Muscle layer of colon (tissue), 2 donors: ENCODE measurements around the gene TPD52L2.
A peak's percentile ranks its signal among the peaks of the same experiment; 100 is the strongest.

Experiments used
- H3K27ac ChIP-seq: one replicate; pipeline ENCODE4 v1.7.0; 2013; ENCODE audit warnings: low read depth, mild to moderate bottlenecking, low read length, moderate library complexity
- H3K27me3 ChIP-seq, 2 donors: one replicate each; pipeline ENCODE4 v1.7.0; 2013; ENCODE audit warnings: low read length in 2 of 2, mild to moderate bottlenecking in 2 of 2; ENCODE audit not compliant: insufficient read depth in 2 of 2, control insufficient read depth in 1 of 2
- H3K36me3 ChIP-seq: one replicate; pipeline ENCODE4 v1.7.0; 2013; ENCODE audit warnings: mild to moderate bottlenecking, low read length; ENCODE audit not compliant: insufficient read depth
- H3K4me1 ChIP-seq: one replicate; pipeline ENCODE4 v1.7.0; 2013; ENCODE audit warnings: mild to moderate bottlenecking, low read length; ENCODE audit not compliant: insufficient read depth
- H3K4me3 ChIP-seq, 2 donors: one replicate each; pipeline ENCODE4 v1.7.0; 2013; ENCODE audit warnings: low read length in 2 of 2, low read depth in 1 of 2, mild to moderate bottlenecking in 1 of 2, moderate library complexity in 1 of 2
- H3K9ac ChIP-seq: one replicate; pipeline ENCODE4 v1.7.0; 2013; ENCODE audit warnings: low read length
- H3K9me3 ChIP-seq: one replicate; pipeline ENCODE4 v1.7.0; 2013; ENCODE audit warnings: mild to moderate bottlenecking, low read length
- donor health status: abdominal sarcoma.
- donor health status: Adenocarcinoma of cecum.

Gene TPD52L2

GRCh38 chr20:63864978-63865640, at the start of gene TPD52L2:
Gene TPD52L2 (plus strand): TSS chr20:63865270. CDS start chr20:63865366, 96 bp downstream.
- peak within 1 kb of the TSS; percentile 86 to 96 for H3K4me3 ChIP-seq
- H3K9me3 ChIP-seq = no peaks in the 10 kb centered on the region
- H3K27ac ChIP-seq = peak within 1 kb of the TSS; percentile 96
- H3K9ac ChIP-seq = peak within 1 kb of the TSS; percentile 80
- peaks cover 8% of the 10 kb centered on the region for H3K4me1 ChIP-seq
- peaks cover 19% of the 10 kb centered on the region for H3K36me3 ChIP-seq
- no peaks in the 10 kb centered on the region for H3K27me3 ChIP-seq

GRCh38 chr20:63815615-63816253, 49.3 kb upstream of the TPD52L2 start:
- Histone ChIP-seq H3K9ac (no peak overlapping the region), H3K36me3 (no peaks in the 10 kb centered on the region), H3K27ac (no peak overlapping the region), H3K4me3 (no peak overlapping the region), H3K9me3 (no peaks in the 10 kb centered on the region), H3K27me3 (no peaks in the 10 kb centered on the region), H3K4me1 (no peaks in the 10 kb centered on the region)

GRCh38 chr20:63819224-63819921, 45.7 kb upstream of the TPD52L2 start:
- H3K36me3 ChIP-seq = no peaks in the 10 kb centered on the region
- no peak overlapping the region for H3K27ac ChIP-seq
- no peaks in the 10 kb centered on the region for H3K27me3 ChIP-seq
- H3K9ac ChIP-seq = no peak overlapping the region
- no peaks in the 10 kb centered on the region for H3K9me3 ChIP-seq
- no peak overlapping the region for H3K4me3 ChIP-seq
- no peaks in the 10 kb centered on the region for H3K4me1 ChIP-seq

- no peaks in the 10 kb centered on the region for H3K9me3 ChIP-seq
- H3K4me3 ChIP-seq = no peak overlapping the region
- H3K27ac ChIP-seq = no peak overlapping the region
- H3K36me3 ChIP-seq = no peaks in the 10 kb centered on the region
- no peak overlapping the region for H3K9ac ChIP-seq
- no peaks in the 10 kb centered on the region for H3K4me1 ChIP-seq
- peaks cover 0 to 1% of the 10 kb centered on the region in 2 donors for H3K27me3 ChIP-seq
Observed at GRCh38 chr20:63821811-63822210, 43.3 kb upstream of the TPD52L2 start.

- Histone ChIP-seq H3K27ac (no peak overlapping the region), H3K4me3 (no peak overlapping the region), H3K4me1 (no peaks in the 10 kb centered on the region)
Observed at GRCh38 chr20:63822276-63822696, 42.8 kb upstream of the TPD52L2 start.

GRCh38 chr20:63823691-63824311, 41.3 kb upstream of the TPD52L2 start:
- H3K9me3 ChIP-seq = no peaks in the 10 kb centered on the region
- no peak overlapping the region for H3K27ac ChIP-seq
- peaks cover 9 to 17% of the 10 kb centered on the region in 2 donors for H3K27me3 ChIP-seq
- H3K4me1 ChIP-seq = no peaks in the 10 kb centered on the region
- H3K9ac ChIP-seq = no peak overlapping the region
- H3K36me3 ChIP-seq = no peaks in the 10 kb centered on the region
- H3K4me3 ChIP-seq = no peak overlapping the region

More at GRCh38 chr20:63822276-63822696, 42.8 kb upstream of the TPD52L2 start:
- H3K27me3 ChIP-seq = peaks cover 0 to 6% of the 10 kb centered on the region in 2 donors
- H3K9me3 ChIP-seq = no peaks in the 10 kb centered on the region
- H3K9ac ChIP-seq = no peak overlapping the region
- no peaks in the 10 kb centered on the region for H3K36me3 ChIP-seq

GRCh38 chr20:63825331-63826118, 39.5 kb upstream of the TPD52L2 start:
- Histone ChIP-seq H3K27ac (no peak overlapping the region), H3K9ac (no peak overlapping the region)

GRCh38 chr20:63826753-63827152, 38.3 kb upstream of the TPD52L2 start:
- Histone ChIP-seq H3K9me3 (no peaks in the 10 kb centered on the region), H3K36me3 (no peaks in the 10 kb centered on the region), H3K27me3 (peaks cover 22 to 30% of the 10 kb centered on the region in 2 donors), H3K9ac (no peak overlapping the region), H3K27ac (no peak overlapping the region), H3K4me1 (peaks cover 7% of the 10 kb centered on the region), H3K4me3 (no peak overlapping the region)

More at GRCh38 chr20:63825331-63826118, 39.5 kb upstream of the TPD52L2 start:
- Histone ChIP-seq H3K4me3 (no peak overlapping the region), H3K27me3 (peaks cover 22 to 29% of the 10 kb centered on the region in 2 donors), H3K36me3 (no peaks in the 10 kb centered on the region), H3K4me1 (peaks cover 7% of the 10 kb centered on the region), H3K9me3 (no peaks in the 10 kb centered on the region)

- H3K4me1 ChIP-seq = peaks cover 7% of the 10 kb centered on the region
- no peak overlapping the region for H3K4me3 ChIP-seq
- no peak overlapping the region for H3K9ac ChIP-seq
- no peaks in the 10 kb centered on the region for H3K9me3 ChIP-seq
- H3K27ac ChIP-seq = no peak overlapping the region
- H3K27me3 ChIP-seq = peaks cover 22 to 40% of the 10 kb centered on the region in 2 donors
- no peaks in the 10 kb centered on the region for H3K36me3 ChIP-seq
Observed at GRCh38 chr20:63828124-63828523, 36.9 kb upstream of the TPD52L2 start.

GRCh38 chr20:63828545-63828944, 36.5 kb upstream of the TPD52L2 start:
- H3K27me3 ChIP-seq = peaks cover 22 to 40% of the 10 kb centered on the region in 2 donors
- no peak overlapping the region for H3K4me3 ChIP-seq
- no peaks in the 10 kb centered on the region for H3K36me3 ChIP-seq
- H3K27ac ChIP-seq = no peak overlapping the region
- H3K9ac ChIP-seq = no peak overlapping the region
- H3K9me3 ChIP-seq = no peaks in the 10 kb centered on the region
- H3K4me1 ChIP-seq = peaks cover 7% of the 10 kb centered on the region
